GM20000 (cell line): ENCODE measurements around the gene SYF2.

ENCODE experiments used
- DNase-seq: peaks from one replicate; pipeline ENCODE4 v3.0.0; 2012; ENCODE audit warnings: low spot score
- CTCF ChIP-seq: IDR thresholded peaks from 2 replicates; pipeline ENCODE4 v1.5.1; 2012; ENCODE audit warnings: mild to moderate bottlenecking, control low read depth; ENCODE audit errors: extremely low read depth, missing control alignments

SYF2 gene

GRCh38 chr1:25206201-25206600 is 26.1 kb downstream of the SYF2 start:
- no peak for DNase-seq
- no peak for TF ChIP-seq CTCF

GRCh38 chr1:25205786-25206185 is 26.5 kb downstream of the SYF2 start:
- no peak for TF ChIP-seq CTCF
- no peak for DNase-seq

GRCh38 chr1:25204797-25205480 is 27.4 kb downstream of the SYF2 start:
- DNase-seq = peak; percentile 65
- peak; percentile 36 for TF ChIP-seq CTCF

GRCh38 chr1:25201006-25201405 is 31.3 kb downstream of the SYF2 start:
- no peak for TF ChIP-seq CTCF
- DNase-seq = no peak

- TF ChIP-seq CTCF = no peak
- DNase-seq = no peak
Measured at GRCh38 chr1:25199819-25200620, 32.3 kb downstream of the SYF2 start.

- DNase-seq = no peak
- TF ChIP-seq CTCF = no peak
Measured at GRCh38 chr1:25198663-25199252, 33.5 kb downstream of the SYF2 start.
